Muscle layer of colon (tissue), 2 donors: ENCODE data around the gene CRCP.
"Not testable (repeated sequence)": the region's sequence is repeated elsewhere in the genome, so short reads cannot be mapped to it uniquely, and the experiment has no call there.

Source experiments
- H3K27ac ChIP-seq: one replicate; pipeline ENCODE4 v1.7.0; 2013; ENCODE audit warnings: low read depth, mild to moderate bottlenecking, low read length, moderate library complexity
- H3K27me3 ChIP-seq, 2 donors: one replicate each; pipeline ENCODE4 v1.7.0; 2013; ENCODE audit warnings: low read length in 2 of 2, mild to moderate bottlenecking in 2 of 2; ENCODE audit not compliant: insufficient read depth in 2 of 2, control insufficient read depth in 1 of 2
- H3K36me3 ChIP-seq: one replicate; pipeline ENCODE4 v1.7.0; 2013; ENCODE audit warnings: mild to moderate bottlenecking, low read length; ENCODE audit not compliant: insufficient read depth
- H3K4me1 ChIP-seq: one replicate; pipeline ENCODE4 v1.7.0; 2013; ENCODE audit warnings: mild to moderate bottlenecking, low read length; ENCODE audit not compliant: insufficient read depth
- H3K4me3 ChIP-seq, 2 donors: one replicate each; pipeline ENCODE4 v1.7.0; 2013; ENCODE audit warnings: low read length in 2 of 2, low read depth in 1 of 2, mild to moderate bottlenecking in 1 of 2, moderate library complexity in 1 of 2
- H3K9ac ChIP-seq: one replicate; pipeline ENCODE4 v1.7.0; 2013; ENCODE audit warnings: low read length
- H3K9me3 ChIP-seq: one replicate; pipeline ENCODE4 v1.7.0; 2013; ENCODE audit warnings: mild to moderate bottlenecking, low read length
- donor health status: abdominal sarcoma.
- donor health status: Adenocarcinoma of cecum.

Gene CRCP

DNA sequence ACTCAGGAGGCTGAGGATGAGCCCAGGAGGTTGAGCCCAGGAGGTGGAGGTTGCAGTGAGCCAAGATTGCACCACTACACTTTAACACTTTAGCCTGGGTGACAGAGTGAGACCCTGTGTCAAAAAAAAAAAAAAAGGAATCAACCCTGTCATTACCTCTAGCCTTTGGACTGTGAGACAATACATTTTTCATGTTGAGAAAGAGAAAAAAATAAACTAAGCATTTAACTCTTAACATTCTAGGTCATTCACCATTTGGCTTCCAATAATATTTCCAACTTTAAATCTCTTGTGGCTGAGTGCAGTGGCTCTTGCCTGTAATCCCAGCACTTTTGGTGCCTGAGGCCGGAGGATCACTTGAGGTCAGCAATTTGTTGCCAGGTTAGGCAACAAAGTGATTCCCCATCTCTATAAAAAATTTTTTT is 48.6 kb downstream of the CRCP start:
- no peak overlapping the region for H3K4me3 ChIP-seq
- no peaks in the 10 kb centered on the region for H3K36me3 ChIP-seq
- H3K4me1 ChIP-seq: no peaks in the 10 kb centered on the region
- H3K27ac ChIP-seq: no peak overlapping the region
- H3K9me3 ChIP-seq: no peaks in the 10 kb centered on the region
- H3K27me3 ChIP-seq: no peaks in the 10 kb centered on the region
- H3K9ac ChIP-seq: no peak overlapping the region

DNA sequence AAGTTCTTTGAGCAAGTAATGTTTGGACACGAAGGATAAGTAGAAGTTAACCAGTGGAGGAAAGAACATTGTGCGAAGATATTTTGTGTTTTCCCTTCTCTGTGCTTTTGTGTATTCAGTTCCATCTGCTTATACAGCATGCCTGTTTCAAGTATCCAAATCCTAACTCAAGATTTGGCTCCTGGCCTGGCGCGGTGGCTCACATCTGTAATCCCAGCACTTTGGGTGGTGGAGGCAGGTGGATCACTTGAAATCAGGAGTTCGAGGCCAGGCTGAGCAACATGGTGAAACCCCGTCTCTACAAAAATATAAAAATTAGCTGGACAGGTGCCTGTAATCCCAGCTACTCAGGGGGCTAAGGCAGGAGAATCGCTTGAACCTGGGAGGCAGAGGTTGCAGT is 49.7 kb downstream of the CRCP start:
- Histone ChIP-seq H3K27ac (no peak overlapping the region), H3K9me3 (no peaks in the 10 kb centered on the region), H3K4me3 (no peak overlapping the region), H3K9ac (no peak overlapping the region), H3K4me1 (no peaks in the 10 kb centered on the region), H3K27me3 (no peaks in the 10 kb centered on the region), H3K36me3 (no peaks in the 10 kb centered on the region)

DNA sequence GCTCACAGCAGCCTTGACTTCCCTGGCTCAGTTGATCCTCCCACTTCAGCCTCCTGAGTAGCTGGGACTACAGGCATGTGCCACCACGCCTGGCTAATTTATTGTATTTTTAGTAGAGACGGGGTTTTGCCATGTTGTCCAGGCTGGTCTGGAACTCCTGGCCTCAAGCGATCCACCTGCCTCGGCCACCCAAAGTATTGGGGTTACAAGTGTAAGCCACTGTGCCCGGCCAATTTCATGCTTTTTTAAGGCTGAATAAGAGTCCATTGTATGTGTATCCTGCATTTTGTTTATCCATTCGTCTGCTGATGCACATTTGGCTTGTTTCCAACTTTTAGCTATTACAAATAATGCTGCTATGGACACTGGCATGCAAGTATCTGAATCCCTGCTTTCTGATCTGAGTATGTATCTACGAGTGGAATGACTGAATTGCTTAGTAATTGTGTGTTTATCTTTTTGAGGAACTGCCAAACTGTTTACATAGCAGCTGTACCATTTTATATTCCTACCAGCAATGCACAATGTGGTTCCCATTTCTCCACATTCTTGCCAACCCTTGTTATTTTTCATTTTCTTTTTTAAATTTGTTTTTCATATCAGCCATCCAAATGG is 53.2 kb downstream of the CRCP start:
- Histone ChIP-seq H3K4me1 (no peaks in the 10 kb centered on the region), H3K36me3 (no peaks in the 10 kb centered on the region), H3K27ac (no peak overlapping the region), H3K9me3 (no peaks in the 10 kb centered on the region), H3K9ac (no peak overlapping the region), H3K4me3 (no peak overlapping the region), H3K27me3 (no peaks in the 10 kb centered on the region)

DNA sequence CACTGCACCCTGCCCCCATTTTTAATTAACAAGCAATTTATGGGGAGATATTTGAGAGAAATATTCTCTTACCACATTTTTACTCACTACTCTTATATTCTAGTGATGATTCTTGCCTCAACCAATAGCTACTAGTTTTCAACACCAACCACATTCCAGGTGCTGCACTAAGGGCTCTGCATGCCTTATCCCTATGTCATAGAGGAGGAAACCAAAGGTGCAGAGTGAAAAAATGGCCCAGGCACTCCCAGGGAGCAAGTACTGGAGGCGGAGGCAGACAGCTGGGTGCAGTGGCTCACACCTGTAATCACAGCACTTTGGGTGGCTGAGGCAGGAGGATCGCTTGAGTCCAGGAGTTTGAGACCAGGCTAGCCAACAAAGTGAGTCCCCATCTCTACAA is 55.0 kb downstream of the CRCP start:
- H3K27ac ChIP-seq: no peak overlapping the region

DNA sequence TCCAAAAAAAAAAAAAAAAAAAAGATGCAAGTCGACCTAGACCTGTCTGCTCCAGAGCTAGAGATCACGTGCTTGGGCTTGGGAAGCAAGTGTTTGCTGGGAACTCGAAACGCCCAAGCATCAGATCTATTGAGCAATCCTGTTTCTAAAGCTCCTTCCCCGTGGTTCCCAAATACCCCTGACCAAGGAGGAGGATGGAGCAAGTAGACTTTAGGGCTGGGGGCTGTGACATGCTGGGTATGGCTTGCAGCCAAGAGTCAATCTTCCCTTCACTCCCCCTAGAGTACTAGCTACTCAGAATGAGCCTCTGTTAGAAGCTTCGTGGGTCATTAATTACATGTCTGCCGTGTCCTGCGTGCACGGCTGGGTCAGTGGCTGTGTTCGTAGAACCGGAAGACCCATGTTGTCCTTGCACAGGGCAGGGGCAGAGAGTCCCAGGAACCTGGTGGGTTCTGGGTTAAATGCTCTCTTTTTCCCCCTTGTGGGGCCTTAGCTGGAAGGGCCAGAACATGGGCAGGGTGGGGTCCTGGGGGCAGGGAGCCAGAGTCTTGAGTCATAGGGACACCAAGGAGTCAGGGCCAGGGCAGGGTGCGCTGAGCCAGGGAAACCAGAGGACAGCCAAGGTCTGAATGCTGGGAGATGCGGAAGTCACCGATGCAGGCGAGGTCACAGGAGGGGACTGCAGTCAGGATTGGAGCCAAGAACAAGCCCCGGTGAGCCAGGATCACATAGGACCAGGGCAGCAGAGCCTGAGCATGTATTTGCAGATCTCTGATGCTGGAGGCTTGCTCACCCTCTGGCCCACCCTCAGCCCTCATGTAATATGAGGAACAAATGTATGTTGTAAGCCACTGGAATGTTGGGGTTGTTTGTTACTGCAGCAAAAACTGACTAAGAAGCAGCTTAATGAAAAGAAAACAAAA is 55.9 kb downstream of the CRCP start:
- Histone ChIP-seq H3K27ac (no peak overlapping the region), H3K9me3 (no peaks in the 10 kb centered on the region), H3K9ac (no peak overlapping the region), H3K36me3 (no peaks in the 10 kb centered on the region), H3K27me3 (no peaks in the 10 kb centered on the region), H3K4me1 (no peaks in the 10 kb centered on the region), H3K4me3 (no peak overlapping the region)

More for the DNA sequence above, 55.0 kb downstream of the CRCP start:
- Histone ChIP-seq H3K36me3 (no peaks in the 10 kb centered on the region), H3K4me1 (no peaks in the 10 kb centered on the region), H3K9me3 (no peaks in the 10 kb centered on the region), H3K9ac (no peak overlapping the region), H3K27me3 (no peaks in the 10 kb centered on the region), H3K4me3 (no peak overlapping the region)

DNA sequence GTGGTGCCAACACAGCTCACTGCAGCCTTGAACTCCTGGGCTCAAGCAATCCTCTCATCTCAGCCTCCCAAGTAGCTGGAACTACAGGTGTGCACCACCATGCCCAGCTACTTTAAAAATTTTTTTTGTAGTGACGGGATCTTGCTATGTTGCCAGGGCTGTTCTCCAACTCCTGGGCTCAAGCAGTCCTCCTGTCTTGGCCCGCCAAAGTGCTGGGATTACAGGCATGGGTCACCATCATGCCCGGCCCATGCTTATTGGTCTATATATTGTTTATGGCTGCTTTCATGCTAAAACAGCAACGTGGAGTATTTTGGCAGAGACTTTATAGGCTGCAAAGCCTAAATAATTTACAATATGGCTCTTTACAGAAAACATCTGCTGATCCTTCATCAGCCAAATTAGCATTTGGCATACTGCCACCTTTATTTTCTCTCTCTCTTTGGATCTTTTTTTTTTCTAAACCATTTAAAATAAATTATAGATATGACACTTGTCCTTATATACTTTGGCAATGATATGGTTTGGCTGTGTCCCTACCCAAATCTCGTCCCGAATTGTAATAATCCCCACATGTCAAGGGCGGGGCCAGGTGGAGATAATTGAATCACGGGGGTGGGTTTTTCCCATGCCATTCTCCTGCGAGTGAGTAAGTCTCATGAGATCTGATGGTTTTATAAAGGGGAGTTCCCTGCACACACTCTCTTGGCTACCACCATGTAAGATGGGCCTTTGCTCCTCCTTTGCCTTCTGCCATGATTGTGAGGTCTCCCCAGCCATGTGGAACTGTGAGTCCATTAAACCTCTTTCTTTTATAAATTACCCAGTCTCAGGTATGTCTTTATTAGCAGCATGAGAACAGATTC is 58.1 kb downstream of the CRCP start:
- H3K36me3 ChIP-seq, H3K27me3 ChIP-seq, H3K4me1 ChIP-seq, H3K4me3 ChIP-seq, H3K9ac ChIP-seq, H3K9me3 ChIP-seq, H3K27ac ChIP-seq: not testable (repeated sequence)

DNA sequence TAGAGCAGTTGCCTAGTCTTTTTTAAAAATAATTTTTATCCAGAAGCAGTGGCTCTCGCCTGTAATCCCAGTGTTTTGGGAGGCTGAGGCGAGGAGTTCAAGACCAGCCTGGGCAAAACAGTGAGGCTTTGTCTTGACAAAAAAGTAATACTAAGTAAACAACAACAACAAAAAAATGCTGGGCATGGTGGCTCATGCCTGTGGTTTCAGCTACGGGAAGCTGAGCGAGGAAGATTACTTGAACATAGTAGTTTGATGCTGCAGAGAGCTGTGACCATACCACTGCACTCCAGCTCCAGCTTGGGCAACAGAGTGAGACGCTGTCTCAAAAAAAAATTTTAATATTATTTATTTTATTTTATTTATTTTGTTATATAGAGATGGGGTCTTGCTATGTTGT is 59.2 kb downstream of the CRCP start:
- H3K9me3 ChIP-seq: no peaks in the 10 kb centered on the region

DNA sequence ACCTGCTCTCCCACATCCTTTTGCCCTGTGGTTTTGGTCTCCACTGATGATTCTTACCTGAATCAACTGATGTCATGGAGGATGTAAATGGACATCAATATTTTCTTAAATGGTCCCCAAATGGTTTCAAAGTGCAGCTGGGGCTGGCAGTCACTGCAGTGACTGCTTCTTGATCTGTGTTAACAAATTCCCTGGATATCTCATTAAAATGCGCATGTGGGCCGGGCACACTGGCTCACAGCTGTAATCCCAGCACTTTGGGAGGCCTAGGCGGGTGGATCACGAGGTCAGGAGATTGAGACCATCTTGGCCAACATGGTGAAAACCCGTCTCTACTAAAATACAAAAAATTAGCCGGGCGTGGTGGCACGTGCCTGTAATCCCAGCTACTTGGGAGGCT is 60.4 kb downstream of the CRCP start:
- not testable (repeated sequence) for H3K9ac ChIP-seq, H3K36me3 ChIP-seq

More for the DNA sequence above, 59.2 kb downstream of the CRCP start:
- Histone ChIP-seq H3K4me1 (no peaks in the 10 kb centered on the region), H3K9ac (no peak overlapping the region), H3K27ac (no peak overlapping the region), H3K36me3 (no peaks in the 10 kb centered on the region), H3K27me3 (no peaks in the 10 kb centered on the region), H3K4me3 (no peak overlapping the region)

DNA sequence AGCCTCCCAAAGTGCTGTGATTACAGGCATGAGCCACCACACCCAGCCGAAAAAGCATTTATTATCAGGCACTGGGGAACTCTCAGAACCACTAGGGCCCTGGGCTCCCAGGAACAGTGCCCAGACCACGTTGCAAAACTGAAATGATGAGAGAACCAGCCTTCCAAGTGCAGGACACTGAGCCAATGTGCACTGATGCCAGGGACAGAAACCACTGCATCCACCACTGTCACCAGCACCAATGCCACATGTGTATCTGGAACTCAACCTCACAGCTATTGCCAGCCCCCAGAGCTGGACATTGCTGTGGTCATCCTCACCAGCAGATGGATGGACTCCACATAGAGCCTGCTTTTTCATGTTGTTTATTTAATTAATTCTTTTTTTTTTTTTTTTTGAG is 62.3 kb downstream of the CRCP start:
- Histone ChIP-seq H3K4me3 (no peak overlapping the region), H3K27me3 (no peaks in the 10 kb centered on the region), H3K9me3 (no peaks in the 10 kb centered on the region), H3K9ac (no peak overlapping the region), H3K27ac (no peak overlapping the region), H3K36me3 (no peaks in the 10 kb centered on the region), H3K4me1 (no peaks in the 10 kb centered on the region)

More for the DNA sequence above, 60.4 kb downstream of the CRCP start:
- not testable (repeated sequence) for H3K27ac ChIP-seq, H3K4me3 ChIP-seq, H3K9me3 ChIP-seq, H3K4me1 ChIP-seq, H3K27me3 ChIP-seq

DNA sequence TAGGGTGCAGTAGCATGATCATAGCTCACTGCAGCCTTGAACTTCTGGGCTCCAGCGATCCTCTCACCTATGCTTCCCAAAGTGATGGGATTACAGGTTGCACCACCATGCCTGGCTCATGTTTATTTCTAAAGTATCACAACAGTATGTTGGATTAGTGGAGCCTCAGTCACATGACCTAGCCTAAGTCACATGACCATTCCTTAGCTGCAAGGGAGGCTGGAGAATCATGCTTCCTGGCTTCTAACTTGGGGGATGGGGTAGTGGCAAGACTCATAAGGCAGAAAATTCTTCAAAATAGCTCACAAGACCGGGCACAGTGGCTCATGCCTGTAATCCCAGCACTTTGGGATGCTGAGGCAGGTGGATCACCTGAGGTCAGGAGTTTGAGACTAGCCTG is 63.6 kb downstream of the CRCP start:
- no peak overlapping the region for H3K4me3 ChIP-seq
- no peaks in the 10 kb centered on the region for H3K27me3 ChIP-seq
- H3K9ac ChIP-seq: no peak overlapping the region
- H3K27ac ChIP-seq: no peak overlapping the region
- H3K36me3 ChIP-seq: no peaks in the 10 kb centered on the region
- no peaks in the 10 kb centered on the region for H3K9me3 ChIP-seq
- H3K4me1 ChIP-seq: no peaks in the 10 kb centered on the region

DNA sequence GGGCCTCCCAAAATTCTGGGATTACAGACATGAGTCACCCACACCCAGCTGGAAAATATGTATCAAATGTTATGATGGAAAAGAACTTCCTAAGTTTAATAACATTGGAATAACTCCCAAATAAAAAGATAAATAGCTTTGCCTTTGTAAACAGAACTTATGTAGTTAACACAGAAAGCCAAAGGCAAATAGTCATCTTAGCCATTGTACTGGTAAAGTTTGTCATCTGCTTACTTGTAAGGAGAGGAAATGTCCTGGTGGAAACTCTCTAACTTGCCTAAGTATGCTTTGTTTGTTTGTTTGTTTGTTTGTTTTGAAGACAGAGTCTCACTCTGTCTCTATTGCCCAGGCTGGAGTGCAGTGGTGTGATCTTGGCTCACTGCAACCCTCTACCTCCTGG is 66.7 kb downstream of the CRCP start:
- H3K9ac ChIP-seq: no peak overlapping the region
- H3K27ac ChIP-seq: no peak overlapping the region
- H3K4me3 ChIP-seq: no peak overlapping the region
- no peaks in the 10 kb centered on the region for H3K4me1 ChIP-seq
- no peaks in the 10 kb centered on the region for H3K9me3 ChIP-seq
- no peaks in the 10 kb centered on the region for H3K27me3 ChIP-seq
- H3K36me3 ChIP-seq: no peaks in the 10 kb centered on the region
